LNCAP (cell line): ENCODE results near the gene RETREG1.

Source experiments
- CTCF ChIP-seq: fragments of 450-650 bp; IDR thresholded peaks from 2 replicates; pipeline ENCODE4 v1.5.1; 2017; ENCODE audit warnings: mild to moderate bottlenecking

Gene RETREG1

GRCh38 chr5:16609412-16609811 lies 7.4 kb downstream of the RETREG1 start:
- TF ChIP-seq CTCF = no peak

GRCh38 chr5:16606628-16607027 lies 10.2 kb downstream of the RETREG1 start:
- TF ChIP-seq CTCF = no peak

- TF ChIP-seq CTCF = no peak
Measured at GRCh38 chr5:16603701-16604100, 13.1 kb downstream of the RETREG1 start.

GRCh38 chr5:16603295-16603694 lies 13.5 kb downstream of the RETREG1 start:
- TF ChIP-seq CTCF = no peak

GRCh38 chr5:16602182-16602581 lies 14.6 kb downstream of the RETREG1 start:
- no peak for TF ChIP-seq CTCF

GRCh38 chr5:16600946-16601345 lies 15.9 kb downstream of the RETREG1 start:
- TF ChIP-seq CTCF = no peak

- no peak for TF ChIP-seq CTCF
Measured at GRCh38 chr5:16600397-16600796, 16.4 kb downstream of the RETREG1 start.

GRCh38 chr5:16597946-16598694 lies 18.7 kb downstream of the RETREG1 start:
- TF ChIP-seq CTCF = no peak
